Right atrium auricular region (tissue), 2 donors: ENCODE measurements around the gene WFDC8. TPM values are rescaled to one million over a fixed set of nuclear protein-coding genes. Genes with fewer than 3 reads are reported as not detected.

Experiments used
- DNase-seq: peaks from one replicate; pipeline ENCODE4 v3.0.0-alpha.2; 2019; ENCODE audit warnings: low spot score
- H3K27ac ChIP-seq, 2 donors: fragments of 200-600 bp; sonication (generic); 1 replicate in 1 of 2; 2 replicates in 1 of 2; pipeline ENCODE4 v1.5.1; 2016 to 2019
- H3K27me3 ChIP-seq, 2 donors: fragments of 200-600 bp; sonication (generic); one replicate each; pipeline versions ENCODE4 v1.5.1 to v1.6.0; 2017 to 2019
- H3K36me3 ChIP-seq: fragments of 200-600 bp; sonication (generic); one replicate; pipeline ENCODE4 v1.5.1; 2016
- H3K4me1 ChIP-seq, 2 donors: fragments of 200-600 bp; sonication (generic); one replicate each; pipeline versions ENCODE4 v1.5.1 to v1.6.0; 2017 to 2019
- H3K4me3 ChIP-seq, 2 donors: fragments of 200-600 bp; sonication (generic); 1 replicate in 1 of 2; 2 replicates in 1 of 2; pipeline ENCODE4 v1.5.1; 2017 to 2019; ENCODE audit warnings: mild to moderate bottlenecking in 1 of 2, moderate library complexity in 1 of 2
- H3K9me3 ChIP-seq, 2 donors: fragments of 200-600 bp; sonication (generic); one replicate each; pipeline ENCODE4 v1.5.1; 2019
- total RNA-seq, 2 donors: library from RNA; depleted of rRNA; stranded (reverse); fragments of >200 nt; gene quantifications; one replicate each; pipeline ENCODE4 v1.1.0, GENCODE V29; 2016
- TF ChIP-seq, protein P1 (sequence below), 2 donors: fragments of 200-600 bp; sonication (generic); IDR thresholded peaks; one replicate each; pipeline ENCODE4 v1.5.1; 2019; ENCODE audit warnings: antibody characterized with exemption in 2 of 2

Gene WFDC8
- total RNA-seq, 2 donors from 2014 or later = not detected

DNA sequence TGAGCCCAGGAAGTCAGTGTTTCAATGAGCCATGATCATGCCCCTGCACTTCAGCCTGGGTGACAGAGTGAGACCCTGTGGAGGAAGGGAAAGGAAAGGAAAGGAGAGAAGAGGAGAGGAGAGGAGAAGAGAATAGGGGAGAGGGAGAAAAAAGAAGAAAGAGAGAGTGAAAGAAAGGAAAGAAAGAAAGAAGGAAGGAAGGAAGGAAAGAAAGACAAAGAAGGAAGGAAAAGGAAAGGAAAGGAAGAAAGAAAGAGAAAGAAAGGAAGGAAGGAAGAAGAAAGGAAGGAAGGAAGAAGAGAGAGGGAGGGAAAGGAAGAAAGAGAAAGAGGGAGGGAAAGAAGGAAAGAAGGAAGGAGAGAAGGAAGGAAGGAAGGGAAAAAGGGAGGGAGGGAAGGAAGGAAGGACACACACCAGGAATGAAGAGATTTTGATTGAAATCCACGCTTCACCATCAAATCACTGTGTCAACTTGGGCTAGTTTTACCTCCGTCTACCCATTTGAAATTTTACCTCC, 14.3 kb downstream of the WFDC8 start:
- no peaks in the 10 kb centered on the region for H3K9me3 ChIP-seq
- DNase-seq = no peak
- no peaks in the 10 kb centered on the region for H3K36me3 ChIP-seq
- no peaks in the 10 kb centered on the region for H3K27me3 ChIP-seq
- TF ChIP-seq, protein P1, sequence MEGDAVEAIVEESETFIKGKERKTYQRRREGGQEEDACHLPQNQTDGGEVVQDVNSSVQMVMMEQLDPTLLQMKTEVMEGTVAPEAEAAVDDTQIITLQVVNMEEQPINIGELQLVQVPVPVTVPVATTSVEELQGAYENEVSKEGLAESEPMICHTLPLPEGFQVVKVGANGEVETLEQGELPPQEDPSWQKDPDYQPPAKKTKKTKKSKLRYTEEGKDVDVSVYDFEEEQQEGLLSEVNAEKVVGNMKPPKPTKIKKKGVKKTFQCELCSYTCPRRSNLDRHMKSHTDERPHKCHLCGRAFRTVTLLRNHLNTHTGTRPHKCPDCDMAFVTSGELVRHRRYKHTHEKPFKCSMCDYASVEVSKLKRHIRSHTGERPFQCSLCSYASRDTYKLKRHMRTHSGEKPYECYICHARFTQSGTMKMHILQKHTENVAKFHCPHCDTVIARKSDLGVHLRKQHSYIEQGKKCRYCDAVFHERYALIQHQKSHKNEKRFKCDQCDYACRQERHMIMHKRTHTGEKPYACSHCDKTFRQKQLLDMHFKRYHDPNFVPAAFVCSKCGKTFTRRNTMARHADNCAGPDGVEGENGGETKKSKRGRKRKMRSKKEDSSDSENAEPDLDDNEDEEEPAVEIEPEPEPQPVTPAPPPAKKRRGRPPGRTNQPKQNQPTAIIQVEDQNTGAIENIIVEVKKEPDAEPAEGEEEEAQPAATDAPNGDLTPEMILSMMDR (IDR thresholded peaks at IDR 0.05) = no peak
- no peak overlapping the region for H3K4me3 ChIP-seq
- H3K27ac ChIP-seq = no peak overlapping the region
- H3K4me1 ChIP-seq = no peaks in the 10 kb centered on the region

DNA sequence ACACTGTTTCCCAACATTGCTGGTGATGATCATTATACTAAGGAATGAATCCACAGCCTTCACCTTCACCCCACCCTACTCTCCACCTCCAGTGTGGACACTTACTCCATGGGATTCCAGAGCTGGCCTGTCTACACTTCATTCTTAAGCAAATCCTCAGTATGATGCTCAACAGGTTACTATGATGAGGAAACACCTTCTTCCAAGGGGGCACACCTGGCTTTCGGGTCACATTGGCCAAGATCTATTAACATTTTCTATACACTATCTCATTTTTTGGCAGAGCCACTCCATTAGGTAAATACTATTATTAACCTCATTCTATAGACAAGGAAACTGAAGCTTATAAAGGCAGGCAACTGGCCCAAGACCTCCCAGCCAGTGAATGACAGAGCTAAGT, 23.9 kb downstream of the WFDC8 start:
- H3K27me3 ChIP-seq = no peaks in the 10 kb centered on the region

DNA sequence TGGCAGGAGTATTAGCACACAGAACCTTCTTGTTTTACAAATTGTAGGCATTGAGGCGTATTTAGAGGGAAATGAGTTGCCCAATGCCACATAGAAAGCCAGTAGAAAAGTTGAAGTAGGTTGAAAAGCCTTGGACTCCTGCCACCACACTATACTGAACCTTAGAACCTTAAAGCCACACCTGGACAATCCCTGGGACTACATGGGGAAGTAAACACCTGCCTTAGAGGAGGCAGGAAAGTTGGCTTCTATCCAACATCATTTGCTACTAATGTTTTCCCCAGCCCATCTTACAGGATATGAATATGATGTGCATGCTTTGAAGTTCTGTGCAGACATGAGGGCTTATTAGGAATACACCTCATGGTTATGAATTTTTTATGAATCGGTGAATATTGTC, 26.6 kb downstream of the WFDC8 start:
- TF ChIP-seq, protein P1 (IDR thresholded peaks at IDR 0.05) = no peak
- no peak overlapping the region for H3K4me3 ChIP-seq
- no peak overlapping the region for H3K27ac ChIP-seq
- H3K4me1 ChIP-seq = no peaks in the 10 kb centered on the region
- H3K27me3 ChIP-seq = no peaks in the 10 kb centered on the region
- no peak for DNase-seq
- no peaks in the 10 kb centered on the region for H3K36me3 ChIP-seq
- no peaks in the 10 kb centered on the region for H3K9me3 ChIP-seq

More for the DNA sequence above, 23.9 kb downstream of the WFDC8 start:
- Histone ChIP-seq H3K4me1 (no peaks in the 10 kb centered on the region), H3K9me3 (no peaks in the 10 kb centered on the region), H3K27ac (no peak overlapping the region), H3K4me3 (no peak overlapping the region), H3K36me3 (no peaks in the 10 kb centered on the region)
- DNase-seq = no peak
- TF ChIP-seq, protein P1 (IDR thresholded peaks at IDR 0.05) = no peak

DNA sequence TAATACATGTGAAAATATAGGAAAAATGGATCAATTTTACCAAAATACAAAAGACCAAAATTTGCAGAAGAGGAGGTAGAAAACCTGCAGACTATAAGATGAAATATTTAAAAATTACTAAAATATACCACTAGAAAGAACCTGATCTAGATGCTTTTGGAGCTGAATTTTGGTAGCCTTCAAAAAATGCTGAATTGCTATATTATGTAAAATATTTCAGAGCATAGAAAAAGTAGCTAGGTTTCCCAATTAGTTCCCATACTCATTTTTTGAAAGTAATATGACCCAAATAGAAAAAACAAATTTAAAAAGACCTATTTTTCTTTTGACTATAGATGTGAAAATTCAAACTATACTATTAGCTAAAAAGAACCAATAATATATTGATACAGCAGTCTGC, 28.3 kb downstream of the WFDC8 start:
- TF ChIP-seq, protein P1 (IDR thresholded peaks at IDR 0.05) = no peak
- no peak overlapping the region for H3K4me3 ChIP-seq
- H3K27ac ChIP-seq = no peak overlapping the region
- DNase-seq = no peak
- H3K4me1 ChIP-seq = no peaks in the 10 kb centered on the region
- no peaks in the 10 kb centered on the region for H3K27me3 ChIP-seq
- H3K36me3 ChIP-seq = no peaks in the 10 kb centered on the region
- no peaks in the 10 kb centered on the region for H3K9me3 ChIP-seq

DNA sequence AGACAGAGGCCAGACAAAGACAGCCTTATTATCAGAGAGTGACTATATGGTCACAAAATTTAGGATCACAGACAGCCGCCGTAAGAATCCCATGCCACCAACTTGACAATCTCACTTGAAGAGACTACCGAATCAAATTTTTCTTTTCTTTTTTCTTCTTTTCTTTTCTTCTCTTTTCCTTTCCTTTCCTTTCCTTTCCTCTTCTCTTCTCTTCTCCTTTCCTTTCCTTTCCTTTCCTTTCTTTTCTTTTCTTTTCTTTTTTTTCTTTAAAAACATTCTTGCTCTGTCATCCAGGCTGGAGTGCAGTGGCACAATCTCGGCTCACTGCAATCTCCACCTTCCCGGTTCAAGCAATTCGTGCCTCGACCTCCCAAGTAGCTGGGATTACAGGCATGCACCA, 30.7 kb downstream of the WFDC8 start:
- Histone ChIP-seq H3K36me3 (no peaks in the 10 kb centered on the region), H3K4me3 (no peak overlapping the region), H3K27me3 (no peaks in the 10 kb centered on the region), H3K9me3 (no peaks in the 10 kb centered on the region), H3K27ac (no peak overlapping the region), H3K4me1 (no peaks in the 10 kb centered on the region)
- TF ChIP-seq, protein P1 (IDR thresholded peaks at IDR 0.05) = no peak
- DNase-seq = no peak

DNA sequence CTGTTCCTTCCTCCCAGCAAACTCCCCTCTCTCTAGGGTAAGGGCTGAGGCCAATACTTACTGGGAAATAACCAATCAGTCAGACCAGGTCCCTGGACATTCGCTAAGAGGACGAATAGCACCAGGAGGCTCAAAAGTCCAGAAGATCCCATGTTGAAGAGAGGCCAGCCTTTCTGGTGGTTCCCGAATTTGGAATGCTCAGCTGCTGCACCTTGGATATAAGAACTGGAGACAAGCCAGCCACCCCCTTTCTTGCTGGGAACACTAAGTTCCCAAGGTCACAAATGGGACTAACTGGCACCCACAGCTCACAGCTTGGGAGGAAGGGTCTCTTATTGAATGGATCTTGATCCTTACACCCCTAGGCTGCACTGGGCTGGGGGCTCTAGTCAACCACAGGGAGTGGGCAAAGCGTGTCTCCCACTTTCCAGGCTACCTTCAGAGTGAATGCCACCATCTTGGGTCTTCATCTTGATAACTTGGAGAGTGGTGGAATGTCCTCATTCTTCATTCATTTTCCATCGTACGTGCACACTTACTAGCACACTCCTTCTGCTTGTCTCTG, 31.8 kb downstream of the WFDC8 start, which contains the start of gene EPPIN:
TSS of gene EPPIN (minus strand) at position 196 of the 565 bp plus-strand sequence. CDS start at position 152, 44 bp downstream.
- DNase-seq = no peak
- no peaks in the 10 kb centered on the region for H3K4me1 ChIP-seq
- TF ChIP-seq, protein P1 (IDR thresholded peaks at IDR 0.05) = no peak
- no peaks in the 10 kb centered on the region for H3K36me3 ChIP-seq
- H3K27ac ChIP-seq = no peak within 1 kb of the TSS
- H3K27me3 ChIP-seq = no peaks in the 10 kb centered on the region
- no peaks in the 10 kb centered on the region for H3K9me3 ChIP-seq
- H3K4me3 ChIP-seq = no peak within 1 kb of the TSS
